HG03460 (cell line): ENCODE results near the gene SMPD4.
A peak's percentile ranks its signal among the peaks of the same experiment; 100 is the strongest.
"Not testable (repeated sequence)": the region's sequence is repeated elsewhere in the genome, so short reads cannot be mapped to it uniquely, and the experiment has no call there.

Experiments
- ATAC-seq: cut with Tn5 transposase; IDR thresholded peaks from one replicate; pipeline ENCODE4 v1.9.1; 2021; ENCODE audit not compliant: unreplicated experiment

Gene SMPD4

GRCh38 chr2:130160131-130160530, 21.3 kb downstream of the SMPD4 start:
- no peak for ATAC-seq

- not testable (repeated sequence) for ATAC-seq
Measured at GRCh38 chr2:130159376-130159775, 22.0 kb downstream of the SMPD4 start.

- ATAC-seq, result no peak
Measured at GRCh38 chr2:130158631-130159030, 22.8 kb downstream of the SMPD4 start.

- peak; percentile 87 for ATAC-seq
Measured at GRCh38 chr2:130157825-130158514, 23.4 kb downstream of the SMPD4 start.

- peak; percentile 33 for ATAC-seq
Measured at GRCh38 chr2:130157354-130157753, 24.0 kb downstream of the SMPD4 start.

- no peak for ATAC-seq
Measured at GRCh38 chr2:130156624-130157004, 24.8 kb downstream of the SMPD4 start.

- ATAC-seq, result not testable (repeated sequence)
Measured at GRCh38 chr2:130155956-130156623, 25.3 kb downstream of the SMPD4 start.

GRCh38 chr2:130154773-130155765, 26.3 kb downstream of the SMPD4 start:
- no peak for ATAC-seq

- not testable (repeated sequence) for ATAC-seq
Measured at GRCh38 chr2:130154423-130154770, 27.0 kb downstream of the SMPD4 start.

- ATAC-seq, result not testable (repeated sequence)
Measured at GRCh38 chr2:130153721-130154422, 27.5 kb downstream of the SMPD4 start.

GRCh38 chr2:130152816-130153595, 28.4 kb downstream of the SMPD4 start:
- ATAC-seq, result no peak

GRCh38 chr2:130152136-130152815, 29.1 kb downstream of the SMPD4 start:
- ATAC-seq, result not testable (repeated sequence)

- ATAC-seq, result not testable (repeated sequence)
Measured at GRCh38 chr2:130151145-130151512, 30.3 kb downstream of the SMPD4 start.

- no peak for ATAC-seq
Measured at GRCh38 chr2:130150181-130151144, 30.9 kb downstream of the SMPD4 start.

GRCh38 chr2:130148515-130148914, 32.9 kb downstream of the SMPD4 start:
- not testable (repeated sequence) for ATAC-seq

GRCh38 chr2:130145006-130145414, 36.4 kb downstream of the SMPD4 start, which contains the start of gene CCDC74B:
CCDC74B (minus strand) TSS chr2:130145112; CDS start chr2:130144996, 116 bp downstream.
- ATAC-seq, result peak; percentile 93

GRCh38 chr2:130143266-130144039, 37.9 kb downstream of the SMPD4 start:
- not testable (repeated sequence) for ATAC-seq
